ENCODE data around the gene EIF4E1B. TPM values are rescaled to one million over a fixed set of nuclear protein-coding genes. Genes with fewer than 3 reads are reported as not detected.

EIF4E1B gene
- total and polyA plus RNA-seq, 2 experiments from 2014 or later, result 0.17 TPM; not detected in 1

- no peaks in the 10 kb centered on the region for H3K27me3 ChIP-seq (ENCODE audit: insufficient read depth)
- H3K79me2 ChIP-seq (replicated peaks; ENCODE audit: insufficient read depth), result no peaks in the 10 kb centered on the region
- H3K4me3 Mint-ChIP-seq, result no peak overlapping the region
Observed at GRCh38 chr5:176663566-176663965, 33.1 kb downstream of the EIF4E1B start.

More at GRCh38 chr5:176663566-176663965, 33.1 kb downstream of the EIF4E1B start:
- Mint-ChIP-seq H3K27me3 (ENCODE audit: insufficient read depth, low read depth, poor library complexity) (peaks cover 9% of the 10 kb centered on the region), H3K36me3 (ENCODE audit: low read depth) (no peaks in the 10 kb centered on the region; the same call in 2 of the 3 replicates), H3K4me1 (peaks cover 12% of the 10 kb centered on the region), H3K9me3 (peaks cover 3% of the 10 kb centered on the region; the same call in 2 of the 3 replicates), H3K27ac (no peak overlapping the region)
- Histone ChIP-seq H3K4me2 (no peak overlapping the region), H3K27ac (ENCODE audit: low read depth) (no peak overlapping the region), H2AFZ (no peak overlapping the region), H3K36me3 (ENCODE audit: insufficient read depth) (no peaks in the 10 kb centered on the region), H3F3A (replicated peaks; ENCODE audit: low read depth) (0 out of 2 replicates have a peak, but pooled peaks cover 2% of the 10 kb centered on the region), H4K20me1 (replicated peaks; ENCODE audit: insufficient read depth) (no peaks in the 10 kb centered on the region), H3K4me3 (no peak overlapping the region), H3K9me2 (ENCODE audit: insufficient read depth) (no peaks in the 10 kb centered on the region), H3K4me1 (ENCODE audit: insufficient read depth) (no peaks in the 10 kb centered on the region)
- no peak for DNase-seq (ENCODE audit: low spot score)
- ATAC-seq, result no peak
- TF ChIP-seq POLR2AphosphoS5 (IDR thresholded peaks at IDR 0.05; ENCODE audit: low read depth) (no peak), NANOG (IDR thresholded peaks at IDR 0.05; ENCODE audit: borderline replicate concordance) (no peak), ZNF331 (CRISPR knock-in tag; IDR thresholded peaks at IDR 0.05; ENCODE audit: low read depth) (no peak), EZH2 (IDR thresholded peaks at IDR 0.05; ENCODE audit: low read depth, unreplicated experiment) (no peak), EZH2phosphoT487 (IDR thresholded peaks at IDR 0.05; ENCODE audit: unreplicated experiment) (no peak), REST (IDR thresholded peaks at IDR 0.05; ENCODE audit: unreplicated experiment) (no peak), ZNF114 (CRISPR knock-in tag; IDR thresholded peaks at IDR 0.05) (no peak), CREB1 (CRISPR knock-in tag; IDR thresholded peaks at IDR 0.05; ENCODE audit: low read depth) (no peak), JUNB (IDR thresholded peaks at IDR 0.05; ENCODE audit: unreplicated experiment) (no peak), ZNF462 (CRISPR knock-in tag; IDR thresholded peaks at IDR 0.05) (no peak), STAT1 (IDR thresholded peaks at IDR 0.05; ENCODE audit: unreplicated experiment) (no peak), ETS1 (IDR thresholded peaks at IDR 0.05) (no peak), CTCF (conservative IDR thresholded peaks at IDR 0.05; ENCODE audit: low read depth in 2 of 2) (no peak)
